IMR-90 (cell line): Measurements from ENCODE around the gene SPSB4. TPM values are rescaled to one million over a fixed set of nuclear protein-coding genes. Genes with fewer than 3 reads are reported as not detected.

ENCODE experiments used
- ATAC-seq: fragments of 200-7000 bp; cut with Tn5 transposase; 2 replicates; pipeline ENCODE4 v1.9.1; 2020; ENCODE audit warnings: low read depth, mild to moderate bottlenecking, moderate library complexity
- BruUV-seq: library from RNA; stranded (reverse); fragments of 400-500 nt; replicated peaks from 2 replicates; lab custom pipeline; 2021; lab: Mats Ljungman, UMichigan
- CTCF ChIA-PET: fragments of 300-600 bp; formaldehyde crosslinking; extraction: SDS; loops from one replicate; lab custom pipeline; 2021; ENCODE audit warnings: antibody characterized with exemption; lab: Yijun Ruan, JAX
- POLR2A ChIA-PET: fragments of 300-600 bp; sonication (Branson Sonifier 250); formaldehyde crosslinking; loops from one replicate; lab custom pipeline; 2022; ENCODE audit warnings: antibody characterized with exemption; ENCODE audit not compliant: unreplicated experiment; lab: Charles Lee
- DNase-seq: peaks from one replicate; pipeline ENCODE4 v3.0.0; 2013
- H2AFZ ChIP-seq: replicated peaks from 2 replicates; pipeline ENCODE3; 2013; ENCODE audit warnings: low read length, mild to moderate bottlenecking; ENCODE audit not compliant: poor library complexity
- H2AK5ac ChIP-seq: 2 replicates; pipeline ENCODE4 v1.6.1; 2013; ENCODE audit warnings: low read depth, low read length, inconsistent platforms
- H2AK9ac ChIP-seq: replicated peaks from 2 replicates; pipeline ENCODE3; 2013; ENCODE audit warnings: mild to moderate bottlenecking, low read depth, low read length, moderate library complexity; ENCODE audit not compliant: poor library complexity
- H2BK120ac ChIP-seq: 2 replicates; pipeline ENCODE4 v1.6.1; 2013; ENCODE audit warnings: low read depth, low read length, inconsistent platforms
- H2BK15ac ChIP-seq: 3 replicates; pipeline ENCODE4 v1.6.1; 2013; ENCODE audit warnings: low read depth, low read length, inconsistent platforms
- H2BK20ac ChIP-seq: 2 replicates; pipeline ENCODE4 v1.6.1; 2013; ENCODE audit warnings: low read depth, mild to moderate bottlenecking, inconsistent platforms, low read length, moderate library complexity
- H2BK5ac ChIP-seq: 2 replicates; pipeline ENCODE4 v1.6.1; 2013; ENCODE audit warnings: mild to moderate bottlenecking, low read depth, low read length, inconsistent platforms; ENCODE audit not compliant: poor library complexity, severe bottlenecking
- H3K14ac ChIP-seq: replicated peaks from 2 replicates; pipeline ENCODE4 v1.6.1; 2013; ENCODE audit warnings: low read depth, low read length, inconsistent platforms
- H3K18ac ChIP-seq: 2 replicates; pipeline ENCODE4 v1.6.1; 2013; ENCODE audit warnings: low read depth, low read length, control low read depth
- H3K23ac ChIP-seq: 2 replicates; pipeline ENCODE4 v1.6.1; 2013; ENCODE audit warnings: low read depth, low read length, inconsistent platforms
- H3K27ac ChIP-seq: 2 replicates; pipeline ENCODE4 v1.5.1; 2013; ENCODE audit warnings: mild to moderate bottlenecking, control low read depth, low read length; ENCODE audit not compliant: insufficient read depth
- H3K27me3 ChIP-seq: 2 replicates; pipeline ENCODE4 v1.6.1; 2013; ENCODE audit warnings: low read length; ENCODE audit not compliant: control insufficient read depth, insufficient read depth
- H3K36me3 ChIP-seq: 2 replicates; pipeline ENCODE4 v1.6.1; 2013; ENCODE audit warnings: low read length, mixed read lengths; ENCODE audit not compliant: control insufficient read depth, insufficient read depth
- H3K4ac ChIP-seq: 2 replicates; pipeline ENCODE4 v1.6.1; 2013; ENCODE audit warnings: low read depth, low read length, inconsistent platforms
- H3K4me1 ChIP-seq: 2 replicates; pipeline ENCODE4 v1.6.1; 2013; ENCODE audit warnings: low read length, mixed read lengths; ENCODE audit not compliant: control insufficient read depth, insufficient read depth
- H3K4me2 ChIP-seq: 2 replicates; pipeline ENCODE4 v1.6.1; 2013; ENCODE audit warnings: low read depth, mild to moderate bottlenecking, control low read depth, low read length, moderate library complexity
- H3K4me3 ChIP-seq: 2 replicates; pipeline ENCODE4 v1.5.1; 2013; ENCODE audit warnings: low read depth, mild to moderate bottlenecking, control low read depth, low read length, moderate library complexity; ENCODE audit not compliant: insufficient read depth
- H3K56ac ChIP-seq: 2 replicates; pipeline ENCODE4 v1.6.1; 2013; ENCODE audit warnings: low read length, inconsistent platforms; ENCODE audit not compliant: insufficient read depth; ENCODE audit errors: extremely low read depth
- H3K79me1 ChIP-seq, 2 experiments: 2 replicates each; pipeline ENCODE4 v1.6.1; 2013; ENCODE audit warnings: low read length in 2 of 2, inconsistent platforms in 1 of 2, low read depth in 1 of 2
- H3K9ac ChIP-seq: 2 replicates; pipeline ENCODE4 v1.6.1; 2013; ENCODE audit warnings: low read depth, low read length, control low read depth
- H3K9me1 ChIP-seq: 2 replicates; pipeline ENCODE4 v1.6.1; 2013; ENCODE audit warnings: low read length, inconsistent platforms; ENCODE audit not compliant: insufficient read depth
- H3K9me3 ChIP-seq: 2 replicates; pipeline ENCODE4 v1.6.1; 2013; ENCODE audit warnings: low read length; ENCODE audit not compliant: control insufficient read depth, insufficient read depth
- H4K20me1 ChIP-seq: 2 replicates; pipeline ENCODE4 v1.6.1; 2013; ENCODE audit warnings: low read length, inconsistent platforms; ENCODE audit not compliant: insufficient read depth
- H4K5ac ChIP-seq: 2 replicates; pipeline ENCODE4 v1.6.1; 2013; ENCODE audit warnings: mild to moderate bottlenecking, low read depth, low read length, control low read depth
- H4K8ac ChIP-seq, 2 experiments: 2 replicates each; pipeline ENCODE4 v1.6.1; 2013; ENCODE audit warnings: low read depth in 2 of 2, low read length in 2 of 2, control low read depth in 1 of 2, inconsistent platforms in 1 of 2
- H4K91ac ChIP-seq: 2 replicates; pipeline ENCODE4 v1.6.1; 2013; ENCODE audit warnings: low read depth, low read length, inconsistent platforms; ENCODE audit not compliant: insufficient read depth
- CEBPB ChIP-seq: IDR thresholded peaks from 2 replicates; pipeline ENCODE4 v1.6.1; 2012; ENCODE audit warnings: low read depth, low read length, improper control_type of control experiment
- CTCF ChIP-seq: conservative IDR thresholded peaks from 2 replicates; pipeline ENCODE4 v1.5.1; 2012; ENCODE audit warnings: mild to moderate bottlenecking, low read depth, low read length, improper control_type of control experiment
- FOS ChIP-seq: fragments of 150-350 bp; IDR thresholded peaks from 2 replicates; pipeline ENCODE4 v1.6.1; 2016; ENCODE audit warnings: low read depth, low read length
- MAFK ChIP-seq: IDR thresholded peaks from 2 replicates; pipeline ENCODE4 v1.6.1; 2012; ENCODE audit warnings: low read depth, low read length, improper control_type of control experiment
- NFE2L2 ChIP-seq: fragments of 150-350 bp; IDR thresholded peaks from 2 replicates; pipeline ENCODE4 v1.6.1; 2016; ENCODE audit warnings: low read depth, mild to moderate bottlenecking, low read length
- RCOR1 ChIP-seq: IDR thresholded peaks from 2 replicates; pipeline ENCODE4 v1.6.1; 2012; ENCODE audit warnings: mild to moderate bottlenecking, low read length, improper control_type of control experiment; ENCODE audit not compliant: insufficient replicate concordance
- SMC3 ChIP-seq: fragments of 150-350 bp; IDR thresholded peaks from 2 replicates; pipeline ENCODE4 v1.6.1; 2016; ENCODE audit warnings: low read depth, mild to moderate bottlenecking, antibody characterized with exemption, low read length, moderate library complexity
- WGBS, 2 experiments: methylation state at CpG; one replicate each; pipeline versions ENCODE4 v1.1.5 to v1.1.7; 2013; ENCODE audit warnings: missing lambda C conversion rate in 2 of 2; ENCODE audit not compliant: insufficient read length in 1 of 2; ENCODE audit errors: extremely low coverage in 2 of 2; 5-methylcytosine and 5-hydroxymethylcytosine counted together
- dilution Hi-C: fragments of 300-500 bp; cut with HindIII; formaldehyde crosslinking; loops from one replicate; pipeline ENCODE4 v1.14.3; 2018; ENCODE audit warnings: low sequenced_read_pairs; ENCODE audit not compliant: unreplicated experiment
- in situ Hi-C: fragments of 300-500 bp; cut with MboI; formaldehyde crosslinking; loops from 3 replicates; pipeline ENCODE4 v1.14.3; 2019; ENCODE audit warnings: low sequenced_read_pairs, inconsistent platforms, mixed read lengths
- intact Hi-C: fragments of 100-400 bp; cut with micrococcal nuclease; formaldehyde crosslinking; loops from 2 replicates; pipeline ENCODE4 v1.10.0; 2022
- polyA plus RNA-seq, 3 experiments: library from polyadenylated mRNA; depleted of rRNA; stranded (reverse); fragments of >200 nt; gene quantifications; 2 replicates each; pipeline ENCODE4 v1.2.3, GENCODE V29; 2012; ENCODE audit warnings: low replicate concordance in 1 of 3
- total RNA-seq: library from RNA; depleted of rRNA; stranded (reverse); fragments of >200 nt; gene quantifications from 2 replicates; pipeline ENCODE4 v1.2.3, GENCODE V29; 2012

Gene SPSB4
- total and polyA plus RNA-seq, 2 of the 4 experiments (the other 2 are of a cell fraction): not detected

GRCh38 chr3:141052201-141053069, 1.3 kb downstream of the SPSB4 start:
- H2BK120ac ChIP-seq: no peak overlapping the region
- in situ Hi-C loops: no loop called here
- no peak overlapping the region for H2BK15ac ChIP-seq
- H3K4me2 ChIP-seq: no peak overlapping the region
- H2AFZ ChIP-seq: peak overlapping the region; percentile 42
- no peak overlapping the region for H3K27ac ChIP-seq
- no peaks in the 10 kb centered on the region for H3K79me1 ChIP-seq
- H2AK9ac ChIP-seq: peak overlapping the region; percentile 26
- no peaks in the 10 kb centered on the region for H4K20me1 ChIP-seq
- 0% methylated on average over 8 of the region's 48 CpGs; no CpG with 5 or more reads in 1 of the 2 experiments for WGBS, 2 experiments
- no peak for DNase-seq
- CTCF ChIA-PET: no interaction called here
- TF ChIP-seq SMC3: no peak
- TF ChIP-seq CTCF: no peak
- TF ChIP-seq NFE2L2: no peak
- no peak for TF ChIP-seq RCOR1
- no peak for TF ChIP-seq FOS
- TF ChIP-seq MAFK: no peak
- no peak for TF ChIP-seq CEBPB
- no peaks in the 10 kb centered on the region for H3K36me3 ChIP-seq
- no TSS peak for BruUV-seq
- intact Hi-C loops: no loop called here
- H2BK5ac ChIP-seq: no peak overlapping the region
- ATAC-seq: no peak
- H3K9me1 ChIP-seq: no peaks in the 10 kb centered on the region
- no peak overlapping the region for H4K91ac ChIP-seq
- no peak overlapping the region for H2AK5ac ChIP-seq
- no peak overlapping the region for H3K4me3 ChIP-seq
- H4K5ac ChIP-seq: no peak overlapping the region
- H3K4ac ChIP-seq: no peak overlapping the region
- H3K9me3 ChIP-seq: no peaks in the 10 kb centered on the region
- no peak overlapping the region for H2BK20ac ChIP-seq
- no peak overlapping the region for H3K56ac ChIP-seq
- H4K8ac ChIP-seq: no peak overlapping the region
- dilution Hi-C loops: no loop called here
- H3K14ac ChIP-seq: no peak overlapping the region
- no peak overlapping the region for H3K23ac ChIP-seq
- peaks cover 53% of the 10 kb centered on the region for H3K27me3 ChIP-seq
- no peak overlapping the region for H3K9ac ChIP-seq
- no peaks in the 10 kb centered on the region; the same call in 1 of the 2 replicates for H3K4me1 ChIP-seq
- POLR2A ChIA-PET: no interaction called here
- H3K18ac ChIP-seq: no peak overlapping the region
